Measurements from ENCODE around the gene SEMA6D.
A peak's percentile ranks its signal among the peaks of the same experiment; 100 is the strongest.

Gene SEMA6D, protein sequence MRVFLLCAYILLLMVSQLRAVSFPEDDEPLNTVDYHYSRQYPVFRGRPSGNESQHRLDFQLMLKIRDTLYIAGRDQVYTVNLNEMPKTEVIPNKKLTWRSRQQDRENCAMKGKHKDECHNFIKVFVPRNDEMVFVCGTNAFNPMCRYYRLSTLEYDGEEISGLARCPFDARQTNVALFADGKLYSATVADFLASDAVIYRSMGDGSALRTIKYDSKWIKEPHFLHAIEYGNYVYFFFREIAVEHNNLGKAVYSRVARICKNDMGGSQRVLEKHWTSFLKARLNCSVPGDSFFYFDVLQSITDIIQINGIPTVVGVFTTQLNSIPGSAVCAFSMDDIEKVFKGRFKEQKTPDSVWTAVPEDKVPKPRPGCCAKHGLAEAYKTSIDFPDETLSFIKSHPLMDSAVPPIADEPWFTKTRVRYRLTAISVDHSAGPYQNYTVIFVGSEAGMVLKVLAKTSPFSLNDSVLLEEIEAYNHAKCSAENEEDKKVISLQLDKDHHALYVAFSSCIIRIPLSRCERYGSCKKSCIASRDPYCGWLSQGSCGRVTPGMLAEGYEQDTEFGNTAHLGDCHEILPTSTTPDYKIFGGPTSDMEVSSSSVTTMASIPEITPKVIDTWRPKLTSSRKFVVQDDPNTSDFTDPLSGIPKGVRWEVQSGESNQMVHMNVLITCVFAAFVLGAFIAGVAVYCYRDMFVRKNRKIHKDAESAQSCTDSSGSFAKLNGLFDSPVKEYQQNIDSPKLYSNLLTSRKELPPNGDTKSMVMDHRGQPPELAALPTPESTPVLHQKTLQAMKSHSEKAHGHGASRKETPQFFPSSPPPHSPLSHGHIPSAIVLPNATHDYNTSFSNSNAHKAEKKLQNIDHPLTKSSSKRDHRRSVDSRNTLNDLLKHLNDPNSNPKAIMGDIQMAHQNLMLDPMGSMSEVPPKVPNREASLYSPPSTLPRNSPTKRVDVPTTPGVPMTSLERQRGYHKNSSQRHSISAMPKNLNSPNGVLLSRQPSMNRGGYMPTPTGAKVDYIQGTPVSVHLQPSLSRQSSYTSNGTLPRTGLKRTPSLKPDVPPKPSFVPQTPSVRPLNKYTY

DNA sequence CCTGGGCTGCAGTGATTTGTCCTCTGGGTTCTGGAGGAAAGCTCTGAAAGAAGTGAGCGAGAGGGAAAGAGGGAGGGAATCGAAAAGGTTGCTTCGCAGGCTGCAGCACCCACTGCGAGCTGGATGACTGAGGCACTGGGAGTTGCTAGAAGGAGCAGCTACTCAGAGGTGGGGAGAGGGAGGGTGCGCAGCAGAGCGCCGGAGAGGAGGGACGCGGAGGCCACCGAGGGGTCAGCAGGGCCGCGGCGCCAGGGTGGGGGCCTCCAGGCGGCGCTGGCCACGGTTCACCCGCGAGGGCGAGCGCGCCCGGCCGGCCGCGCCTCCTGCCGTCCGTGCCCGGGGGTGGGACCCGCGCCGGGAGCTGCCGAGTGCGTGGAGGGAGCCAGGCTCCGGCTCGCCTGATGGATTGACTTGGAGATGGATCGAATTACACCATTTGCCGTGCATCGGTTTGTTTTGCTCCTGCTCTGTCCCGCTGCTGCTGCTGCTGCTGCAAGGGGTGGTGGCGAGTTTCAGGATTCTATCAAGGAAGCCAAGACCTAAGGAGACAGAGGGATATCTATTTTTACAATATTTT is at the start of gene SEMA6D:
Gene SEMA6D (plus strand): TSS at position 470 of the 577 bp plus-strand sequence. CDS start 42,294 bp downstream, outside the sequence.
- DNase-seq (ENCODE audit: low spot score): peak; percentile 81

- no peak for DNase-seq (ENCODE audit: low spot score)
Observed at GRCh38 chr15:47669221-47669620, 48.1 kb upstream of the SEMA6D start.

GRCh38 chr15:47670365-47670764 is 46.9 kb upstream of the SEMA6D start:
- DNase-seq (ENCODE audit: low spot score): no peak

GRCh38 chr15:47673232-47673761 is 44.0 kb upstream of the SEMA6D start:
- no peak for DNase-seq (ENCODE audit: low spot score)

- no peak for DNase-seq (ENCODE audit: low spot score)
Observed at GRCh38 chr15:47674586-47675232, 42.6 kb upstream of the SEMA6D start.

DNA sequence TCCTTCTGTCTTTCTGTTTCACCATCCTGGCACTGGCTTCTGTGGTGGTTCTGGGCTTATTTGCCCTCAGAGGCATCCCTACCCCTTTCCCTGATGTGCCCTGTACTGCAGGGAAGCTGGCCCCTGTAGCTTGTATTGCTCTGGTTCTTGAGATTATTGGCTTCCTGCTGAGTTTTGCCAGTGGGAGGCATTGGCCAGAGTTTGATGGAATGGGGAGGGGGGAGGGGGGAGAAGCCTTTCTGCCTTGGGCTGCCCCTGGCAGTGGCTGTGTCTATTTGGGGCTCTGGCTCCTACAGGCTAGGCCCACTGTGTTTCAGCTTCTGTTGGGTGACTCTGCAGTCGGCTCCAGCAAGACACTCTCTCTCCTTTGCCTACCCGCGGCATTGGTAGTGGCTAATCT is 41.6 kb upstream of the SEMA6D start:
- DNase-seq (ENCODE audit: low spot score): no peak

DNA sequence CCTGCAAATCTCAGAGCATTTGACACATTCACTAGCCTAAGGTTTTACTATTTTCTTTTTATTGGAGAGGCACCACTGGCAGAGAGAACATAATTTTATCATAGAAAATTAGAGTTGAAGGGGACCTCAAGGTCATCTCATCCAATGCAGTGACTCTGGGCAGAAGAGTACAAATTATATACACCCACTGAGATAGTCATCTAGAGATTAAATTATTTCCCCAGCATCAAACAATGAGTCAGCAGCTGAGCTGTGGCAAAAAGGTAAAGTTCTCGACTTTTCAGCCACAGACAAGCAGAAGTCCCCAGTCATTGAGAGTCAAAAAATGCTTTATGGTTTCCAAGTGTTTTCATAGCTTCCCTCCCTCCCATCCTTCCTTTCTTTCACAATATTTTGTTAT is 39.3 kb upstream of the SEMA6D start:
- no peak for DNase-seq (ENCODE audit: low spot score)

- DNase-seq (ENCODE audit: low spot score): no peak
Observed at GRCh38 chr15:47682661-47683060, 34.6 kb upstream of the SEMA6D start.

DNA sequence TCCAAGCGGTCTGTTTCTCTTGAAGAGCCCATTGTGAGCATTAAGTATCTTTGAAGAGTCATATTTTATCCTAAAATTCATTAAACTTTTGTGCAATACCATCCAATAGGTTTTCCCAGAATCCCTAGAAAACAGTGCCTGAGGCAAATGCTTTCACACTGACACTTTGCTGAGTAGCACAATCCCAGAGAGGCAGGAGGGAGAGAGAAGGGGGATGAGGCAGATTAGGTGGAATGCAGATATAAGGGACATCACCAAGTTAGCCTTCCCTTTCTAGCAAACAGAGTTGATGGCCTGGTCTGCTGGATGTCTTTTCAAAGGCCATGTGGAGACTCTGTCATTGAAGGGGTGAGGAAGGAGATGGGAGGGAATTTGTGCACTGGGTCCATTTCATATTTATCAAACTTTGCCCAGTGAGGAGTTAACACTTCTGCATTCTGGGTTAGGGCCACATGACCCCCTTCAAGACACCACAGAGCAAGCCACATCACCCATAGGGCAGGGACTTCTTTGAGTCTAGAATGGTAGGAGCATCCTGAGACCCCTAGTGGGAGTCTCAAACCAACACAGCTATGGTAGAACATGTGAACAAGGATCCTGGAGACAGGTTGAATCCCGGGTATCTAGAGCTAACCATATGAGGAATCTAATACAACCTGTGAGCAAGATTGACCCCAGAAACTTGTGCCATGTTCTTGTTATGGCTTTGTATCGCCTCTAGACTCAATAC is 32.0 kb upstream of the SEMA6D start:
- DNase-seq (ENCODE audit: low spot score): no peak

DNA sequence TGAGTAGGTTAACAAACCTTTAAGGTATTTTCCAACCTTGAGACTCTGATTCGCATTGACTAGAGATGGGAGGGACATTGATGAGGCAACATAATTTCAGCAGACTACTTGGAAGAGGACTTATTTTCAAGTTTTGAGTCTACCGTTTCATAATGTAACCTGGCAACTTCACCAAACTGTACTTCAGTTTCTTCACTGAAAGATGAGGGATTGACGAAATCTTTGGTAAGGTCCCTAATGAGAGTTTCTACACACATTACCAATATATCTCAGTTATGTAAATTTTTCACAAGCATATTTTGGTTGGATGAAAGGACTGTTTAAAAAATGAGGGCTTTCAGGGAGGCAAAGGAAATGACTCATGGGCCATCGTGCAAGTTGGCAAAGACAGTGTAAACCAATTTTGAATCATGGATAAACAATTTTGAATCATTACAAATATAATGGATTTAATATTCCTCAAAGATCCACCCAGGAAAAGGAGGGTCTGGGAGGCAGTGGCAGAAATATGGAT is 28.7 kb upstream of the SEMA6D start:
- no peak for DNase-seq (ENCODE audit: low spot score)

GRCh38 chr15:47689660-47690059 is 27.6 kb upstream of the SEMA6D start:
- no peak for DNase-seq (ENCODE audit: low spot score)

DNA sequence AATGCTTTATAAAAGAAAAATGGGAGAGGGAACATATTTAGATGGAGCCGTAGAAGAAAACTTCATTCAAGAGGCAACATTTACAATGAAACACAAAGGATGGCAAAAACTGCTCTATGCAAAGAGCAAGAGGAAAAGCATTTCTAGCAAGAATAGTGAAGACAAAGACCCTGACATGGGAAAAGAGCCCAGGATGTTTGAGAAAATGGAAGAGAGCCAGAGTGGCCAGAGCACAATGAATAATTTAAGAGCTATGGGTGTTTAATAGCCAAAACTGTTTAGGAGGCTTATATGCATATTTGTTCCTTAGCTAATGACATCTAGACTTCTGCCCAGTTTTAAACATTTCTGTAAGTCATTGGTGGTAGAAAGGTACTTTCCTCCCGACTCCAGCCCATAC is 25.4 kb upstream of the SEMA6D start:
- DNase-seq (ENCODE audit: low spot score): no peak

DNA sequence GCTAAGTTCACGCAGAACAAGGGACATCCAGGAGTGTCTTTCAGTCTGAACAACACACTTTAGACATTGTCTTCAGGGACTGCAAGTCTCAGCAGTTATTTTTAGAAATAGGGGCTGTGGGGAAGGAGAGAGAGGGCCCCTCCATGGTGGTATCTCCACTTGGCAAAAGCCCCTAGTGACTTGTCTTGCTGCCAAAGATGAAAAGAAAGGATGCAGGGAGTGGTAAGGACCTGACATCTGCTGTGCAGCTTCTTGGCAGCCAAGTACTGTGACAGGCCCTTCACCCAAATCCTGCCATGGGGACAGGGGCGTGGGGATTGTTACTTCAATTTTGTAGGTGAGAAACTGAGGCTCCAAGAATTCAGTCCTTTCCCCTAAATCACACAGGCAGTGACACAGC is 21.0 kb upstream of the SEMA6D start:
- DNase-seq (ENCODE audit: low spot score): no peak

- DNase-seq (ENCODE audit: low spot score): no peak
Observed at GRCh38 chr15:47705281-47705997, 11.9 kb upstream of the SEMA6D start.

GRCh38 chr15:47707391-47707790 is 9.9 kb upstream of the SEMA6D start:
- no peak for DNase-seq (ENCODE audit: low spot score)

DNA sequence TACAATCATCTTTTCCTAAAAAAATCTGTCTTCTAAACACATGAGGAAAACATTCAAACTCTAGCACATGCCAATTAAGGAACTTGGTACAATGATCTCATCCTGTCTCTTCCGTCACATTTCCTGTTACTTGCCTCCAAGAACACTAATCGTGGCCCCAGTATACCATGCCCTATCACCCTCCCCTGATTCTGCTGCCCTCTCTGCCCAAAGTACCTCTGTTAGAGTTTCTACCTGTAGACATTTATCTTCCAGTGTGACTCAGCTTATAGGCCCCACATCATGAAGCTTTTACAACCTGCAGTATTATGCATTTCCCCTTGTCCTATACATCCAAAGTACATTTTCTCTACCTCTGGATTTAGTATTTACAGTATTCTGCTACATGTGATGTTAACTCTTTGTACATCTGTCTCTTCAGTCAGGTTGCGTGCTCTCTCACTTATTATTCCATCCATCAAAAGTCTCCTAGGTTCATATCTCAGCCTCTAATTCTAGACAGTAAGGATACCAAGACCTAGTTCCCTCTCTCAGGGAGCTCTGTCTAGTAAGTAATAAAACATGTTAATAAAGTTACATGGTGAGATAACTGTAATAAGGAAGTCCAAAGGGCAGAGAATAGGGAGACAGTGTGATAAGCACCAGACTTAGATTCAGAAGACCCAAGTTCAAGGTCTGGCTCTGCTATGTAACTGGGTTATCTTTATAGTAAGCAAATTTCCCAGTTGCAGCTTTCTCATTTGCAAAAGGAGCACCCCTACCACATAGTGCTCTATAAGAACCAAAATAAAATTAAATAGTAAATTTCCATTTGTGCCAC is 8.9 kb upstream of the SEMA6D start:
- DNase-seq (ENCODE audit: low spot score): no peak

DNA sequence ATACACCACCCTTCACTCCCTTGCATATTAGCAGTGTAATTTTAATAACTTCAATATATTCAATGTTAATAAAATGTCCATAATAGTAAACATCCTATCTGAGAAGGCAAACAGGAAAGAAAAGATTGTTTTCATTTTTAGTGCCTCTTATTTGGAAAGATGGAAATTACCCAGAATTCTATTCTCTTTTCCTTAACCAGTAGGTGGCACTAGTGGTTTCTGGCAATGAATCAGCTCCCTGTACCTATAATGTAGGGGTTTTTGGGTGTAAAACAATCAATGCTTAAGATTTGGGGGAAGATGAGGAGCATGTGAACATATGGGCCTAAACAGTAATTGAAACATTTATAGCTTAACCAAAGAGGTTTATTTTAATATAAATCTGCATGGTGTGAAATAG is 5.7 kb upstream of the SEMA6D start:
- DNase-seq (ENCODE audit: low spot score): no peak

DNA sequence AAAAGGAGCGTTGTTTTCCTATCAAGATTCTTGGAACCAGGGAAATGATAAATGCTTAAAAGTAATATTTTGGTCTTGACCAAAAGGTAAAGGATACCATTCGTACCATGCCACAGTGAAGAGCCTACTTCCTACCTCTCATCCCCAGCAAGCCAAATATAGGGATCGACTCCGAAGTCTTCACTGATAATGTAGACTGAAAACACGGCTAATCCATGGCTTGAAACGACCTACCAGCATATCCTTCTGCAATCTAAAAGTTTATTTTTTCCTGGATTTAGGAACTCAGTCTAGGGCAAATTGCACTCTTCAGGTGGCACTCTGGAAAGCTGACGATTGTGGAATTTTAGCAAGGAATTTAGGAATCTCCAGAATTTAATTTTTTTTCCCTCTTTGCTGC is 1.9 kb upstream of the SEMA6D start:
- no peak for DNase-seq (ENCODE audit: low spot score)

DNA sequence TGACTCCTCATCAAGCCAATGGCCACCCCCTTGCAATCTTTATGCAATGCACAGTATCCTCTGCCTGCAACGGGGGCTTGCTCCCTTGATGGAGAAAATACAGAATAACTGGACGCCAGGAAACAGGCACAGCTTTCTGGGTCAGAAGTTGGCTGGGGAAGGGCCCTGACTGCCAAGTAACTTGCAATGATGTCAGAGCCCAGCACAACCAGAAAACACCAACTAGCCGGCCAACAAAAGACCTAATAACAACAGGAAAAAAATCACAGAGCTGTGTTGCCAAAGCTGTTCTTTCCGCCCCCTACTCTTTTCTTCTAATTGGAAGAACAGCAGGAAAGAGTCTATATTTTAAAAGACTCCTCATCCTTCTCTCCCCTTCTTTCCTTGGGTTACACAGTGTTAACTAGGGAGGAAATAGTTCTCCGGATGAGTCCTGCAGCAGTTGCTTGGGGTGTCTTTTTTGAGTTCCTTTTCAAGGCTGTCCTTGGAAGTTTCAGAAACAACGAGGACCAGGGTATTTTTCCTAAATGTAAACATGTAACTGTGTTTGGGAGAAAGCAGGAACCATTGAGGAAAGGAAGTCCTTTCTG is 1.4 kb upstream of the SEMA6D start:
- no peak for DNase-seq (ENCODE audit: low spot score)

Measured in hepatic stellate cell (primary cell).